SU-DHL-6 (cell line): ENCODE data around the gene FARSB.
A peak's percentile ranks its signal among the peaks of the same experiment; 100 is the strongest.

Source experiments
- H2AFZ ChIP-seq: fragments of 200-600 bp; sonication (generic); 2 replicates; pipeline ENCODE4 v1.6.1; 2014; ENCODE audit warnings: low read depth, mild to moderate bottlenecking, moderate library complexity, mixed read lengths, antibody characterized with exemption, low read length; ENCODE audit not compliant: severe bottlenecking
- H3F3A ChIP-seq: fragments of 200-600 bp; shearing (Covaris generic); 2 replicates; pipeline ENCODE4 v1.6.0; 2016; ENCODE audit warnings: antibody characterized with exemption, mild to moderate bottlenecking; ENCODE audit not compliant: insufficient read depth
- H3K27ac ChIP-seq: fragments of 200-600 bp; sonication (generic); 2 replicates; pipeline ENCODE4 v1.5.1; 2016; ENCODE audit warnings: low read depth, mild to moderate bottlenecking, low read length, moderate library complexity, mixed read lengths
- H3K27me3 ChIP-seq: fragments of 200-600 bp; sonication (generic), shearing (Covaris generic); 2 replicates; pipeline ENCODE4 v1.6.0; 2014; ENCODE audit warnings: mild to moderate bottlenecking, low read length
- H3K36me3 ChIP-seq: fragments of 200-600 bp; sonication (generic); 2 replicates; pipeline ENCODE4 v1.6.1; 2014; ENCODE audit warnings: mild to moderate bottlenecking, low read length, mixed read lengths
- H3K4me2 ChIP-seq: fragments of 300-600, 200-600 bp; shearing (Covaris generic), sonication (generic); 2 replicates; pipeline ENCODE4 v1.6.0; 2014; ENCODE audit warnings: low read length, low read depth, mild to moderate bottlenecking; ENCODE audit not compliant: poor library complexity, severe bottlenecking
- H3K4me3 ChIP-seq: fragments of 200-600 bp; sonication (generic); 2 replicates; pipeline ENCODE4 v1.5.1; 2014; ENCODE audit warnings: antibody characterized with exemption, low read length, mild to moderate bottlenecking, mixed read lengths; ENCODE audit not compliant: insufficient read depth, poor library complexity, severe bottlenecking
- H3K79me2 ChIP-seq: fragments of 200-600 bp; sonication (generic); 2 replicates; pipeline ENCODE4 v1.6.1; 2014; ENCODE audit warnings: mild to moderate bottlenecking, low read length, moderate library complexity; ENCODE audit not compliant: insufficient read depth
- H3K9ac ChIP-seq: fragments of 200-600 bp; sonication (generic); 2 replicates; pipeline ENCODE4 v1.7.0; 2014; ENCODE audit warnings: mild to moderate bottlenecking, low read length
- H3K9me2 ChIP-seq: fragments of 200-600 bp; sonication (generic); replicated peaks from 2 replicates; pipeline ENCODE4 v1.6.1; 2014; ENCODE audit warnings: low read length; ENCODE audit not compliant: insufficient read depth
- H3K9me3 ChIP-seq: fragments of 200-600 bp; sonication (generic); 2 replicates; pipeline ENCODE4 v1.6.1; 2014; ENCODE audit warnings: low read length, mixed read lengths; ENCODE audit not compliant: insufficient read depth
- H4K20me1 ChIP-seq: fragments of 200-600 bp; sonication (generic); 2 replicates; pipeline ENCODE4 v1.6.1; 2014; ENCODE audit warnings: low read depth, mild to moderate bottlenecking, antibody characterized with exemption, low read length, moderate library complexity, mixed read lengths
- CTCF ChIP-seq: fragments of 200-600 bp; sonication (generic); IDR thresholded peaks from one replicate; pipeline ENCODE4 v1.5.1; 2017; ENCODE audit warnings: antibody characterized with exemption, mild to moderate bottlenecking, low read length, moderate library complexity; ENCODE audit not compliant: insufficient read depth, poor library complexity, severe bottlenecking
- EZH2phosphoT487 ChIP-seq: fragments of 200-600 bp; sonication (generic), shearing (Covaris generic); conservative IDR thresholded peaks from 2 replicates; pipeline ENCODE4 v1.6.1; 2018; ENCODE audit warnings: mild to moderate bottlenecking, antibody characterized with exemption, low read length, moderate library complexity, mixed read lengths

The FARSB gene

GRCh38 chr2:222690564-222691200, 34.8 kb upstream of the FARSB start:
- Histone ChIP-seq H3K9me3 (no peaks in the 10 kb centered on the region), H3K4me3 (no peak overlapping the region), H4K20me1 (no peaks in the 10 kb centered on the region), H3K9ac (no peak overlapping the region), H3K27ac (no peak overlapping the region), H3K36me3 (no peaks in the 10 kb centered on the region), H3K27me3 (no peaks in the 10 kb centered on the region), H3K9me2 (no peaks in the 10 kb centered on the region), H2AFZ (peak overlapping the region; percentile 75), H3K79me2 (no peaks in the 10 kb centered on the region), H3F3A (no peaks in the 10 kb centered on the region), H3K4me2 (no peak overlapping the region)
- TF ChIP-seq CTCF (peak; percentile 100), EZH2phosphoT487 (no peak)

- no peaks in the 10 kb centered on the region for H3K27me3 ChIP-seq
- TF ChIP-seq CTCF = no peak
- TF ChIP-seq EZH2phosphoT487 = no peak
- H3K9me2 ChIP-seq = no peaks in the 10 kb centered on the region
- no peaks in the 10 kb centered on the region for H3K79me2 ChIP-seq
- no peaks in the 10 kb centered on the region for H4K20me1 ChIP-seq
- no peak overlapping the region for H3K4me3 ChIP-seq
- H2AFZ ChIP-seq = no peak overlapping the region
- H3K4me2 ChIP-seq = no peak overlapping the region
- H3F3A ChIP-seq = no peaks in the 10 kb centered on the region
- no peak overlapping the region for H3K9ac ChIP-seq
- no peak overlapping the region for H3K27ac ChIP-seq
- no peaks in the 10 kb centered on the region for H3K9me3 ChIP-seq
- no peaks in the 10 kb centered on the region for H3K36me3 ChIP-seq
These were observed 33.4 kb upstream of the FARSB start for GRCh38 chr2:222689322-222689721.

DNA sequence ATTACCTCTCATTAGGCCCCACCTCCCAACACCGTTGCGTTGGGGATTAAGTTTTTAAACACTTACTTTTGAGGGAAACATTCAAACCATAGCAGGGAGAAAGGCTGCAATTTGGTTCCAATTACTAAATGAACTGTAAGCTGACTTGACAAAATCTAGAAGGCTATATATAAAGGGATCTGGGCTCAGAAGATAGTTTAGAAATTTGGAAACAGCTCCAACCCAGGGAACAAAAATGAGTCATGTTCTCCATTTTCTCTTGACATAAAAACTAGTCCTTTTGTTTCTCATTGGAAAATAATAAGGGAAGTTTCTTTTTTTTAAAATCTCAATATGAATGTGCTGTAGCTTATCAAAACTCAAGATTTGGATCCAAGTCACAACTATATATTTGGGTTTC, 33.0 kb upstream of the FARSB start:
- Histone ChIP-seq H3K9me3 (no peaks in the 10 kb centered on the region), H3K36me3 (no peaks in the 10 kb centered on the region), H3K27ac (no peak overlapping the region), H3K79me2 (no peaks in the 10 kb centered on the region), H3K27me3 (no peaks in the 10 kb centered on the region), H3K9ac (no peak overlapping the region), H2AFZ (no peak overlapping the region), H3K4me2 (no peak overlapping the region), H3K9me2 (no peaks in the 10 kb centered on the region), H3F3A (no peaks in the 10 kb centered on the region), H3K4me3 (no peak overlapping the region), H4K20me1 (no peaks in the 10 kb centered on the region)
- TF ChIP-seq CTCF (no peak), EZH2phosphoT487 (no peak)
